ENCODE results near the gene MED6. TPM values are rescaled to one million over a fixed set of nuclear protein-coding genes. Genes with fewer than 3 reads are reported as not detected.

The MED6 gene, protein sequence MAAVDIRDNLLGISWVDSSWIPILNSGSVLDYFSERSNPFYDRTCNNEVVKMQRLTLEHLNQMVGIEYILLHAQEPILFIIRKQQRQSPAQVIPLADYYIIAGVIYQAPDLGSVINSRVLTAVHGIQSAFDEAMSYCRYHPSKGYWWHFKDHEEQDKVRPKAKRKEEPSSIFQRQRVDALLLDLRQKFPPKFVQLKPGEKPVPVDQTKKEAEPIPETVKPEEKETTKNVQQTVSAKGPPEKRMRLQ
- 36.9 and 58.0 TPM in 2 replicates for total RNA-seq (2014; rRNA removed; shearing (Covaris generic))
- 40.0 and 46.7 TPM in 2 replicates for polyA plus RNA-seq (2015; cell fraction: cytosol; rRNA removed)
- polyA plus RNA-seq (2015; cell fraction: nucleus; rRNA removed) = 46.9 and 47.6 TPM in 2 replicates

DNA sequence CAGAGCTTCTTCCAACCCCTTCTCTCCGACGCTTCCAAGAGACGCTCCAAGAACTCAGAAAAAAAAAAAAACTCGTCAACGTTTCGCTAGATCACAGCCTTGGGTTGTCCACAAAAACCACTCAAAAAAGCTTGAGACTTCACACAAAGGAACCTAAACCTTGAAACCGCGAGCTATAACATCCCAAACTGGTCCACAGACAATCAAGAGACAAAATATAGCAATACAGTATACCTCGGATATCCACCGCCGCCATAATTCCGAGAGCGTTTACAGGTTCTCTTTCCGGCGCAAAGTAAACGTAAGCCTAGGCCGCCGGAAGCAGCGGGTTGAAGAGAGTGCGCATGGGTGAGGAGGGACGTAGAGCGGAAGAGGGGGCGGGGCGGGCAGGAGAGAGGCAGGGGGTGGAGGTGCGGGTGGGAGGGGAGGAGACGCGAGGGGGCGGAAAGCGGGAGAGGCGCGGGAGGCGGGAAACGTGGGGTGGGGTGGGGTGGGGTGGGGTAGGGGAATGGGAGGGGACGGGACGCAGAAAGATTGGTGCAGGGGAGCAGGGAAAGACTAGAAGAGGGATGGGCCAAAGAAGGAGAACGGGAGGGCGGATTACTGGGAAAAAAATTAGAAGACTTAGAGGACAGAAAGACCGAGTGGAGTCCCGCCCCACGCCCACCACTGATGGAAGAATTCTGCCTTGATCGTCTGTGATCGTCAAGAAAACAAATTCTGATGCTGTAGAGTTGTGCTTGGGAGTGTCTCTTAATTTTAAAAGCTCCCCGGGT, at the start of gene MED6:
Gene MED6 (minus strand): TSS at position 274 of the 776 bp plus-strand sequence. CDS start 18 bp downstream, at position 256.
- DNase-seq (ENCODE audit: low read depth) = peak; percentile 83

DNA sequence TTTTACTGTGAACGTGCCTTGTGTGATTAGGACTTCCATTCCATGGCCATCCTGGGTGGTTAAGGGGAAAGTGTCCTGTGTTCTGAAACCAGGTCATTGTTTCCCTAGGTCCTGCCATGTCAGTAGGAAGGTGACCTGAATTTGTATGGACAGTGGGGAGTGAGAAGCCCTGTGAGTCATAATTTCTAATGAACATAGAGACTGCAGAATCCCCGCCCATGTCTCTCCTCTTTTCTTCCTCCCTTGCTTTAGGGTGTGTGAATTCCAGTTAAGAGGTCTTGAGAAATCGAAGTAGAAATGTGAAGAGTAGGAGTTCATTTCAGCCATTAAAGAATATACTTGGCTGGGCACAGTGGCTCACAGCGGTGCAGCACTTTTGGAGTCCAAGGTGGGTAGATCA, 49.3 kb upstream of the MED6 start:
- DNase-seq (ENCODE audit: low read depth) = no peak

DNA sequence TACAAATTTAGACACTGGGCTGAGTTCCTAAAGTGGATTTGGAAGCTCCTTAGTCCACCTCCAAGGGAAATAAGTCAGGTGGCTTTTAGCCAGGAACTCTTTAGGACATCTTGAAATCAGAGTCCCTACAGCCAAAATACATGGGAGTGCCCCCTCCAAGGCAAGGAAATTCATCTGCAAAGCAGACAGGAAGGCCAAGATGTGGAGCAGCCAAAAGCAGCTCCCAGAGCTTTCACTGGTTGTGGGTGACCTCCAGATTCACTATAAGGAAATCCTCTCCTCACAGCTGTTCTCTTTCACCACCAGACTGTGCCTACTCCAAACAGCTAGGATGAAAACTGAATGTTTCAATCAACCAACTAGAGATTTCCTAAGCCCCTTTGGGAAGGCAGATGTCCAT, 47.9 kb upstream of the MED6 start:
- DNase-seq (ENCODE audit: low read depth) = no peak

DNA sequence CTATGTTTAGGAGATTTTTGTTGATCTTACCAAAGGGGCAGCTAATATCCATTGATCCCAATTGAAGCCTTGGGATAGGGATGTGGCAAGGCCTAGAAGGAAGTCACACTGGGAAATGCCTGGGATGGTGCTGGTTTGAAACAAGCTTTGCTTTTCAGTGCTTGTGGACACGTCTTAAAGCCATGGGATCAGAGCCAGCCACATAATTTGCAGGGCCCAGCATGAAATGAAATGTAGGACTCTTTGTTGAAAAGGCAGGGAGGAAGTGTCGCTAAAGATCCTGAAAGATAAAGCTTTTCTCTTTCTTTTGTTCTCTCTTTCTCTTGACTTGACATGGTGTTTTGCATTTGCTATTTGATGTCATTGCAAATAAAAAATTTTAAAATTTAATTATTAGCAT, 46.2 kb upstream of the MED6 start:
- DNase-seq (ENCODE audit: low read depth) = no peak

DNA sequence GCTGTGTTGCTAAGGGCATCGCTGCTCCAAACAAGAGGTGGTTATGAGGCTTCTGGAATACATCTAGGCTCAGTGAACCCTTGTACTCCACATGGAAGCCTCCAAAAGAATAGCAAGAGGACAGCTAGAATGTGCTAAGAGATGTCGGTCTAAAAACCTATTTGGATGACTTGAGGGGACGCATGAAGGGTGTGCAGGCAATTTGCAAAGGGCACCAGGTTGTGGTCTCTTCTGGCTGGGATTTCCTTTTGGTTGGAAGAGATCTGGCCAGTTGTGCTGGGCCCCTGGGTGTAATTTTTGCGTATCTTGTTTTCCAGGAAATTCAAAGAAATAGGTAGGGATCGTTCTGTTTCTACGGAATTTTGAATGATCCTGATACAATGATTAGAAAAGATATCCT, 45.4 kb upstream of the MED6 start:
- DNase-seq (ENCODE audit: low read depth) = no peak

DNA sequence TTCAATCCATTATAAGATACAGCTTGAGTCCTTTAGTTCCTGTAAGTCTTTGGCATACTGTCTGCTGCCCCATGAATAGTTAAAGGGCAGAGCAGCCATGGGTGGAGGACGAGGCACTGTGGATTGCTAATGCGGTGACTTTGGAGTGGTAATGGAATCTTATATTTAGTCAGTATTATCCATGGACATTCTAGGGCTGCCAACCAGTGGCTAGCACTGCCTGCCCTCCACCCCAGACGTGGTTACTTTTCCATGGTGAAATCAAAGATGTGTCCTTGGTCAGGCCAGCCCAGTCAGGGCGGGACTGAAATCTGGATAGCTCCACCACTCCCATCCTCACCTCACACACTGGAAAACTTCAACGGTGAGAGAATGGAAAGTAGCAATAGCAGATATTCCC, 43.5 kb upstream of the MED6 start:
- no peak for DNase-seq (ENCODE audit: low read depth)

DNA sequence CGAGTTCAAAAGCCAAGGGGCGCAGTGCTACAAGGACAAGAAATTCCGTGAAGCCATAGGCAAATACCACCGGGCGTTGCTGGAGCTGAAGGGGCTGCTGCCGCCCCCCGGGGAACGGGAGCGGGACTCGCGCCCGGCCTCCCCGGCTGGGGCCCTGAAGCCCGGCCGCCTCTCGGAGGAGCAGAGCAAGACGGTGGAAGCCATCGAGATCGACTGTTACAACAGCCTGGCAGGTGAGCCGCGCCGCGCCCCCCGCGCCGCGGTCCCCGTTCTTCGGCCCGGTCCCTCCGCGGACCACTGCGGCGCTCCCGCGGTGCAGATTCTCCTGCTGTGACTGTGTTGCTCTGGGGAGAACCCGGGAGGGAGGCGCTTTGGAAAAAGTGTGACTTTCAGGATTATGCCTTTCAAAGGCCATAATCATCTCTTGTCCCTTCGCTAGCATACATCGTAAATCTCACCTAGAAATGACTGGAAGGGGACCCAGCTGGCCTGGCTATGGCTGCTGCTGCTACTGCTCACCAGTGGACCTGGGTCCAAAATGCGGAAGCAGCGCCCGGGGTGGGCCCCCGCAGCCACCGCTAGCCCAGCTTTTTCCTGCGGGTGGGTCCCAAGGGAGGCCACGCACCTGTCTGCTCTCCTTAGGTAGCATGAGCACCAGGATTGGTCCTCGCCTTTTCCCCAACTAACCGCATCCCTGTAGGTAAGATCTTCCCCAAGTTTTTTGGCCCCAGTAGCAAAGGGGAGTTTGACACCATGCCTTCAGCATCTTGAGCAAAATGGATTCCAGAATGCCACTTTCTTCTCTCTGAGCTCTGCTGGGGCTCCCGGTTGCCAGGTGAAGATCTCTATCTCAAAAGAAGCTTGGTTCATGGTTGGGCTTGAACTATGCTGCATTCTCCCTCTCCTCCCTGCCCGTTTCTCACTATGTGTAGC, 42.1 kb upstream of the MED6 start:
- no peak for DNase-seq (ENCODE audit: low read depth)

DNA sequence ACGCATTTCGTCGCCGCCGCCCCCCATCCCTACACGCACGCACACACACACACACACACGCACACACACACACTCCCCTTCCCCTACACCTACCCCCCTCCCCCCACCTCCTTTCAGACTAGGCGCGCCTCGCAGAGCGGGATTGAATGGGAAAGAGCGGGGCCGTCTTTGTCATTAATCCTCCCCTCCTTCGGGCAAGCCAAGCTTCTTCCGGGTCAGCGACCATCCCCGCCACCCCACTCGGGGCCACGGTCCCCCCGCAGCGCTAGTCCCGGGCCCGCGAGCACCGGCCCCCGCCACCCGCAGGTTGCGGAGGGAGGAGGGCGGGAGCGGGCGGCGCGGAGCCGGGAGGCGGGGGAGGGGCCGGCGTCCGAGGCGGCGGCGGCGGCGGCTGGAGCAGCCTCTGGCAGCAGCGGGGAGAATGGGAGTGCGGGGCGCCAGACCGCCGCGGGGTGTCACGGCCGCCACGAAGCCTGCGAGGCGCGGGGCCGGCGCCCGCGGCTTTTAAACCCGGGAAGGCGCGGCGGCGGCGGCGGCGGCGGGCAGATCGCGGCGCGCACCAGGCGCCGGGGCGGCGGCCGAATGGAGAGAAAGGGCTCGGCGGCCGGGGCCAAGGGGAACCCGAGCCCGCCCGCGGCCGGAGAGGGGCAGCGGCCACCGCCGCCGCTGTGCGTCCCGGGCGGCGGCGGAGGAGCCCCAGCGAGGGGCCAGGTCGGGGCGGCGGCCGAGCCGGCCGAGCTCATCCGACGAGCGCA, 41.3 kb upstream of the MED6 start, which contains the start of gene TTC9:
Gene TTC9 (plus strand): TSS at position 369 of the 755 bp plus-strand sequence. CDS start 214 bp downstream, at position 583.
- DNase-seq (ENCODE audit: low read depth) = no peak

DNA sequence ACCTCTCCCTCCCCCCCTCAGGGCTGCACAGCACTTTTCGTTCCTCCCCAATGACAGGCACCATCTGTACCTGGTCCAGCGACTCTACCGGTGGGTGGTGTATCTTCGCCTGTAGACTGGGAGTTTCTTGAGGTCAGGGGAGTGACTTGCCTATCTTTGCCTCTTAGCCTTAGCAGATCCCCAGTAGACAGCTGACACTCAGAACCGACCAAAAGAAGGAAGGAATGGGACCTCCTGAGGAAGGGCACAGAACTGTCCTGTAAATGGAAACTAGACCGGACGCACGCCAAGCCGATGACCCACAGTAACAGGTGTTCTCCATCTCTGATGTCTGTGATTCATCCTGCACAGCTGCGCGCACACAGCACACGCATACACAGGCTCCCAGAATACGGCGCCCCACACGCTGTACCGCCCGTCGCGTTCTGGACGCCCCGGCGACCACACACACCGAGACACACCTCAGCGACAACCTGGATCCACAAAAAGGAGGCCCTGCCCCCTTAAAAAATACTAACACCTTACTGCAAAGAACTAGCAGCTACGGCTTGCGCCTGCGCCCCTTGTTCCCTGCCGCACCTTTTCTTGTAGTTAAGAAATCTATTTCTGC, 40.6 kb upstream of the MED6 start:
- DNase-seq (ENCODE audit: low read depth) = peak; percentile 62

DNA sequence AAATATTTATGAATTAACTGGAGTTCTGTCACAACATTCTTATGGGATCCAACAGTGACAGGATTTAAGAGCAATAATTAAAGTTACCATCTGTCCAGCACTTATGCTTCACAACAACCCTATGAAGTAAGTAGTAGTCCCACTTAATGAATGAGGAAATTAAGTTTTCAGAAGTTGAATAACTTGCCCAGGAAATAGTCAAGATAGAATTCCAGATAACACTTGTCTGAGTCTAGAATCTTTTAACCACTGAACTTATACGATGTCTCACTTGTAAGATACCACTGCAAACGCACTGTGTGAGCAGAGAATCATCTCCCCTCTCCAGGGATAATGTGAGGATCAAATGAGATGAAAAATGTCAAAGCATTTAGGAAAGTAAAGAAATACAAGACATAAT, 38.0 kb upstream of the MED6 start:
- no peak for DNase-seq (ENCODE audit: low read depth)

DNA sequence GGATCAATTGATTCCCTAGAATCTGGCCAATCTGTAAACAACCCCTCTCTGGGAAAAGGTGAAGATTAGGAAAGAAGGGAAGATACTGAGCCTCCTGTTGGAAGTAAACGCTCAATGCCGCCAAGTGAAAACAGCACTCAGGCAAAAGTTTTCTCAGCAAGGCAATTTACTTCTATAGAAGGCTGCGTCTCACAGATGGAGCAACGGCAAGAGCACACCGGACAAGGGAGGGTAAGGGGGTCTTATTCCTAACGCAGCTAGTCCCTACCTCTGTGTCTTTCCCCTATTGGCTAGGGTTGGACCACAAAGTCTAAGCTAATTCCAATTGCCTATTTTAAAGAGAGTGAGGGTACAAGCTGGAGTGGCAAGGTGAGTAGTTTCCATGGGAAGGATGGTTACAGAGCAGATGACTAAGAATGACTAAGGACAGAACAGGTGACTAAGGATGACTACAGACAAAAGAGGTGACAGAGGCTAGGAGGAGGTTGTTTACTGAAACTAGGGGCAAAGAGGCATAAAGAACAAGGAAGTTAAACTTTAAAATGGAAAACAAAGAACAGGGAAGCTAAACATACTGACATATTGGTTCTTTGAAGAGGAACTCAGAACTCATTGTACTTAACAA, 35.6 kb upstream of the MED6 start:
- DNase-seq (ENCODE audit: low read depth) = peak; percentile 73

DNA sequence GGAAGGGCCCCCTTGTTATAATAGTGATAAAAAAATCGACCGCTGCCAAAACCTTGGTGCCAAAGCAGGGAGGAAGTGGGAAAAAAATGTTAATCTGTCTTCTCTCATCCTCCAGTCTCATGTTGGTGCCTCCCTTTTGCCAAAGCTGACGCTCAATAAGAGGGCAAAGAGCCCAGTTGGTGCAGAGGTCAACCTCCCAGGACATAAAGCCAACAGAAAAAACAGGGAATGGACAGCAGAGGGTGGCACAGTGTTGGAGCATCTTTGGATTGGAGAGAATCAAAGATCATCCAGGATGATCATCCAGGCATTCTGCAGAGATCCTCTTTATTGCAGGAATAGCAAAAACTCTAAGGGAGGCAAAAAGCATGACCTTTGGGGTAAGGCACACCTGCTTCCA, 31.5 kb upstream of the MED6 start:
- DNase-seq (ENCODE audit: low read depth) = no peak

DNA sequence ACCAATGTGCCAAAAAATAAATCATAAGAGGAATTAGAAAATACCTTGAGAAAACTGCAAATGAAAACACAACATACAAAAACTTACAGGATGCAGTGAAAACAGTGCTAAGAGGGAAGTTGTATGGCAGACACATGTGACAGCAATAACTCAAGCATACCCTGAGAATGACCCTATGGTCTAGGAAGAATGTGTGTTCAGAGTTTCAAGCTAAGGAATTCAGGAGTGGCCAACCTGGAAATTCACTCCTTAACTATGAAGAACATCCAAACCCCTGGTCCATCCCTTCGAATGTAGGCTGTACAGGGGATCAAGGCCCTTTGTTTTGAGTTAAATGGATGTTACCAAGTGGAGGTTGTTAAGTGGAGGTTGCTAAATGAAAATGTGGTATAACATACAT, 24.5 kb upstream of the MED6 start:
- no peak for DNase-seq (ENCODE audit: low read depth)

DNA sequence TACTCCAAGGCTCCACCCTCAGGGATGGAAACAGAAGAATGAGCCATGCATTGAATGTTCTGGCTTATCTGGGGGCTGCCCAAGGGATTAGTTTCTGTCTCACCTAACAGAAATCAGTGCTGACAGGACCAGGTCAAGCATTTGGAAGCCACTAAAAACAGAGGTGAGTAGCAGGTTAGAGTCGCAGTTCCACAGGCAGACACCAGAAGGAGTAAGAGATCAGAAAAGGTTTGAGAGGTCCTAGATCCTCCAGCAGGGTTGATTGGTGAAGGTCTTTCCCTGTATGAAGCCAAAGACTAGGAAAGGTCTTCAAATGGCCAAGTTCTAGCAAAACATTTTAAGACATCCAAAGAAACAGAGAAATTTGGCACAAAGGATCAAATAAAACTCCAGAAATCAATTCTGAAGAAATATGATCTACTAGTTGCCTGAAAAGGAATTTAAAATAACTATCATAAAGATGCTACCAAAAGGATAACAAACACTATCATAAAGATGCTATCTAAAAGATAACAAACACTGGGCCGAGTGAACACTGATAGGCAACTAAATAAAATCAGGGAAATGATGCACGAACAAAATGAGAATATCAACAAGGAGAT, 21.8 kb upstream of the MED6 start:
- peak; percentile 51 for DNase-seq (ENCODE audit: low read depth)

DNA sequence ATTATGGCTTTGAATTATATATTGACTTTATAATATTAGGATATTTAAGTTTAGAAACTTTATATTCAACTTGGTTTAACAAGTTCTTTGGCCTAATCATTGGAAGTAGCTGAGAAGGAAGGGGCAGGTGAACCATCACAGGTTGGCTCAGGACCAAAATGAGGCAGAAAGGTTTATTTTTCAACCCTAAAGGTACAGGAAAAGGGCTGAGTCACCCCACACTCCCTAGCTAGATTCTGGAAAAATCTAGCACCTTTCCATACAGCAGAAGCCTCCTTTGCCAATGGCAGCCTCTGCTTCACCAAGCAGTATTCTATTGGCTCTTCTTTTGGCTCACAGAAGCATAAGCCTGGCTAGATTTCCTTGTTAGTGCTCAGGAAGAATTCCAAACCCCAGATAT, 19.3 kb upstream of the MED6 start:
- DNase-seq (ENCODE audit: low read depth) = no peak

DNA sequence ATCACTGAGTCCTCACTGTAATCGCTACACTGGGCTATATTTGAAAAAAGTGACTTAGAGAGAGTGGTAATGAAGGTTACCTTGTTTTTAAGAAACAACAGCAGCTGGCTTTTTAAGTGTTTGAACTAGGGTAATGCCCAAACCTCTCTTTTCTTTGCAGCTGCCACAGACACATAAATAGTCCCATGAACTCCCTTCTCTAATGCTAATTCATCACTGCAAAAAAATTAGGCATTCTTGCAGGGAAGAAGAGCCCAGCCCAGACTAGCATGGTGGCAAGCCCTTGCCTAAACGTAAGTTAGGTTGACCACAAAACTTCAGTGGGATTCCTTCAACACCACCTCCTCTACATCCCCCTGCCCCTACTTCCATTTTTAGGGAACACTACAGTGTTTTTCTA, 17.9 kb upstream of the MED6 start:
- no peak for DNase-seq (ENCODE audit: low read depth)

DNA sequence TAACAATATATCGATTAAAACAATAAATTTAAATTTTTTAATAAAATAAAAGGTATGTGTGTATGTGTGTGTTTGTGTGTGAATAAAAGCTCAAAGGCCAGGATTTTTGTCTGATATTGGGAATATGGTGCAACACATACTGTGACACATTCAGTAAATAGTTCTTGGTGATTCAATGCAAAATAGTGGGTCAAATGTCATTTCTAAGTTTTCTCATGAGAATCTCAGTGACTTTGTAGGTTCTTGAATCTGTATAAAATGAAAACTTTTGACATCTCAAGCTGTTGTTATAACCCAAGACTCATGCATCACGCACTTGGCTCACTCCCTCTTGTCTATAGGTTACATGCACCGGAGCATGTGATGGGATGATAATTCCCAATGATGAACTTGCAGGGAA, 16.2 kb upstream of the MED6 start:
- DNase-seq (ENCODE audit: low read depth) = no peak

DNA sequence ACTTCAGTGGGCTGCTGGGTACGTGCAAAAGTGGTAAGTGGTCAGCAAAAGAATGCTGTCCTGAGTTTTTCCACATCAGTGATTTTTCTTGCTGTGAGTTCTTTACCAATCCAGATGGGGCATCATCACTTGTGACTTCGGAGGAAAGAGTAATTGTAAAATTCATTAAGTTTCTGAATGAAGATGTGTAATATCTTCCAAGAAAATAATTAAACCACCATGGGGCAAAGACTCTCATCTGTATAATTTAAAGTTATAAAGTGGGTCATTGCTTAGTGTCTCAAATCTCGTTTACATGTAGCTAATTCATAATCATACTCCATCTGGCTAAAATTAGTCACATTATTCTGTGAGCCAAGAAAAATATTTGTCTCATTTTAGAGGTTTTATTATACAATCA, 10.8 kb upstream of the MED6 start:
- no peak for DNase-seq (ENCODE audit: low read depth)

DNA sequence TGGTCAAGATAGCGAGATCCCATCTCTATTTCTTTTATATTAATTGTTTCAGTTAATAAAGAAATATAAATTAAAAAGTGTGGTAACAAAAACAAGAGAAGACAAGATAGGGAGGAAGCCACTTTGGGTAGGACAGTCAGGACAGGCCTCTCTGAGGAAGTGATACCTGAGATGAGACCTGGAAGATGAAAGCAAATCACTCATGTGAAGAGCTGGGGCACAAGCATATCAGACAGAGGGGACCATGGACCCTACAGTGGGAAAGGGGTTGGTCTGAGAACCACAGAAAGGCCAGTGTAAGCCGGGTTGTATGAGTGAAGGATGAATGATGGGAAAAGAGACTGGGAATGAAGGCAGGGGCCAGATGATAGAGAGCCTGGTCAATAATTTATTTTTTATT, 1.8 kb upstream of the MED6 start:
- DNase-seq (ENCODE audit: low read depth) = no peak

DNA sequence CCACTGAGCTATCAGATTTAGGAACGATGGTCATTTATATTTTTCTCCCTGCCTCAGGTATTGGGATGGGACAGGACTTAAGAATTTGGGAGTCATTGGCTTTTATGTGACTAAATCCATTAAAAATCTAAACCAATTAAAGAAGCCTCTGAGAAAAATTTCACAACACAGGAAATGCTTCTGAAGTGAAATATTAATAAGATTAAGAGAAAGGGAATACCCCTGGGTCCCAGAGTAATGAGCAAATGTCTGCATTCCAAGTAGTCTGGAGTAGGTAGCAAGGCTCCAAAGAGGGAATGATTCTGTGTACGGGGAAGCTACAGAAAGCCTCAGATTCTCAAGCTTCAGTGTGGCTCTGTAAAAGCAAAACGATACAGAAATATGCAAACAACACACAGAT, 707 bp upstream of the MED6 start:
- DNase-seq (ENCODE audit: low read depth) = no peak
